Muscle of leg (tissue), 16 donors: ENCODE results near the gene CLEC3B. TPM values are rescaled to one million over a fixed set of nuclear protein-coding genes. Genes with fewer than 3 reads are reported as not detected.
"Not testable (repeated sequence)": the region's sequence is repeated elsewhere in the genome, so short reads cannot be mapped to it uniquely, and the experiment has no call there.

ENCODE experiments used
- DNase-seq: peaks from one replicate; pipeline ENCODE4 v3.0.0; 2013
- H3K27ac ChIP-seq: one replicate; pipeline ENCODE4 v1.5.1; 2013; ENCODE audit warnings: mild to moderate bottlenecking, low read length, control low read depth
- H3K27me3 ChIP-seq: one replicate; pipeline ENCODE4 v1.6.1; 2013; ENCODE audit warnings: low read length; ENCODE audit not compliant: control insufficient read depth, insufficient read depth
- H3K36me3 ChIP-seq: one replicate; pipeline ENCODE4 v1.6.1; 2013; ENCODE audit warnings: low read length; ENCODE audit not compliant: control insufficient read depth, insufficient read depth
- H3K4me1 ChIP-seq: one replicate; pipeline ENCODE4 v1.6.1; 2013; ENCODE audit warnings: low read length; ENCODE audit not compliant: control insufficient read depth, insufficient read depth
- H3K4me3 ChIP-seq: one replicate; pipeline ENCODE4 v1.5.1; 2013; ENCODE audit warnings: low read length, control low read depth
- H3K9me3 ChIP-seq: replicated peaks from 2 replicates; pipeline ENCODE4 v1.6.1; 2013; ENCODE audit warnings: low read depth, low read length; ENCODE audit not compliant: control insufficient read depth
- WGBS: methylation state at CpG from one replicate; pipeline ENCODE4 v1.1.5; 2013; ENCODE audit warnings: missing lambda C conversion rate; ENCODE audit not compliant: insufficient coverage; 5-methylcytosine and 5-hydroxymethylcytosine counted together
- long read RNA-seq, 11 donors: transcript quantifications; one replicate each; lab custom pipeline, GENCODE V29; 2026
- polyA plus RNA-seq, 8 donors: library from polyadenylated mRNA; unstranded; fragments of 120-200 nt; gene quantifications; one replicate each; pipeline versions ENCODE4 v1.2.1 to v1.2.3, GENCODE V29; 2013; ENCODE audit warnings: inconsistent platforms in 1 of 8, low replicate concordance in 1 of 8; ENCODE audit not compliant: insufficient read length in 8 of 8, insufficient read depth in 1 of 8
- total RNA-seq: library from RNA; stranded (reverse); fragments of 120-200 nt; gene quantifications from one replicate; pipeline ENCODE4 v1.2.4, GENCODE V29; 2013

Gene CLEC3B, protein sequence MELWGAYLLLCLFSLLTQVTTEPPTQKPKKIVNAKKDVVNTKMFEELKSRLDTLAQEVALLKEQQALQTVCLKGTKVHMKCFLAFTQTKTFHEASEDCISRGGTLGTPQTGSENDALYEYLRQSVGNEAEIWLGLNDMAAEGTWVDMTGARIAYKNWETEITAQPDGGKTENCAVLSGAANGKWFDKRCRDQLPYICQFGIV
- 184 TPM for total RNA-seq
- polyA plus RNA-seq, result 100 to 1,000 TPM in 6 of 8 donors, 10 to 100 TPM in 2; 79.2 to 144 (median 127) TPM
- long read RNA-seq, donor 1, transcript CLEC3B-201 (3 exons, 936 nt), result major isoform, 35 of 35 reads
- long read RNA-seq, donor 1, partial matches to known transcripts, result 0 of 35 reads
- long read RNA-seq, donor 1, other reads (novel, unspliced or antisense), result 0 of 35 reads
- long read RNA-seq, donor 2, transcript CLEC3B-201 (3 exons, 936 nt), result major isoform, 13 of 13 reads
- long read RNA-seq, donor 2, partial matches to known transcripts, result 0 of 13 reads
- long read RNA-seq, donor 2, other reads (novel, unspliced or antisense), result 0 of 13 reads
- long read RNA-seq, donor 3, transcript CLEC3B-201 (3 exons, 936 nt), result major isoform, 95 of 95 reads
- long read RNA-seq, donor 3, partial matches to known transcripts, result 0 of 95 reads
- long read RNA-seq, donor 3, other reads (novel, unspliced or antisense), result 0 of 95 reads
- long read RNA-seq, donor 4, transcript CLEC3B-201 (3 exons, 936 nt), result major isoform, 85 of 90 reads
- long read RNA-seq, donor 4, partial matches to known transcripts, result 5 of 90 reads
- long read RNA-seq, donor 4, other reads (novel, unspliced or antisense), result 0 of 90 reads
- long read RNA-seq, donor 5, transcript CLEC3B-201 (3 exons, 936 nt), result major isoform, 206 of 231 reads
- long read RNA-seq, donor 5, partial matches to known transcripts, result 25 of 231 reads
- long read RNA-seq, donor 5, other reads (novel, unspliced or antisense), result 0 of 231 reads
- long read RNA-seq, donor 6, transcript CLEC3B-201 (3 exons, 936 nt), result major isoform, 138 of 138 reads
- long read RNA-seq, donor 6, partial matches to known transcripts, result 0 of 138 reads
- long read RNA-seq, donor 6, other reads (novel, unspliced or antisense), result 0 of 138 reads
- long read RNA-seq, donor 7, transcript CLEC3B-201 (3 exons, 936 nt), result major isoform, 103 of 114 reads
- long read RNA-seq, donor 7, partial matches to known transcripts, result 11 of 114 reads
- long read RNA-seq, donor 7, other reads (novel, unspliced or antisense), result 0 of 114 reads
- long read RNA-seq, donor 8, transcript CLEC3B-201 (3 exons, 936 nt), result major isoform, 83 of 83 reads
- long read RNA-seq, donor 8, partial matches to known transcripts, result 0 of 83 reads
- long read RNA-seq, donor 8, other reads (novel, unspliced or antisense), result 0 of 83 reads
- long read RNA-seq, donor 9, transcript CLEC3B-201 (3 exons, 936 nt), result major isoform, 83 of 92 reads
- long read RNA-seq, donor 9, partial matches to known transcripts, result 9 of 92 reads
- long read RNA-seq, donor 9, other reads (novel, unspliced or antisense), result 0 of 92 reads
- long read RNA-seq, donor 10, transcript CLEC3B-201 (3 exons, 936 nt), result major isoform, 92 of 92 reads
- long read RNA-seq, donor 10, partial matches to known transcripts, result 0 of 92 reads
- long read RNA-seq, donor 10, other reads (novel, unspliced or antisense), result 0 of 92 reads
- long read RNA-seq, donor 11, transcript CLEC3B-201 (3 exons, 936 nt), result major isoform, 190 of 203 reads
- long read RNA-seq, donor 11, partial matches to known transcripts, result 7 of 203 reads
- long read RNA-seq, donor 11, other reads (novel, unspliced or antisense), result 6 of 203 reads

DNA sequence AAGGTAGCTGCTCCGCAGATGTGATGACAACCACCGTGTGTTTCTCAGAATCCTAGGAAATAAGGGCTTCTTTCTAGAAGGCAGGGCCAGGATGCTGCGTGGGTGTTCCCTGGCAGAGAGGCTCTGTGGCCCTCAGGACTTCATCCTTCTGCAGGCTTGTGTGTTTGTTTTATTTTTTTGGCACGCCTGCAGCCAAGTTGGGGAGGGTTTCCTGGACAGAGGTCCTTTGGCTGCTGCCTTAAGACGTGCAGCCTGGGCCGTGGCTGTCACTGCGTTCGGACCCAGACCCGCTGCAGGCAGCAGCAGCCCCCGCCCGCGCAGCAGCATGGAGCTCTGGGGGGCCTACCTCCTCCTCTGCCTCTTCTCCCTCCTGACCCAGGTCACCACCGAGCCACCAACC lies at the start of gene CLEC3B:
CLEC3B (plus strand) TSS at position 266 of the 400 bp plus-strand sequence; CDS start at position 326, 60 bp downstream.
- 9% methylated on average over 9 of the region's 13 CpGs for WGBS
- H3K4me1 ChIP-seq, result peaks cover 72% of the 10 kb centered on the region
- peak; percentile 96 for DNase-seq

GRCh38 chr3:44981220-44981619 lies 44.9 kb upstream of the CLEC3B start:
- WGBS, result no CpG with 5 or more reads among the region's 1 CpG
- peaks cover 13% of the 10 kb centered on the region for H3K4me1 ChIP-seq

More for the DNA sequence above, at the start of gene CLEC3B:
- Histone ChIP-seq H3K27ac (peak within 1 kb of the TSS; percentile 88), H3K9me3 (no peaks in the 10 kb centered on the region), H3K4me3 (peak within 1 kb of the TSS; percentile 45), H3K36me3 (no peaks in the 10 kb centered on the region), H3K27me3 (no peaks in the 10 kb centered on the region)

DNA sequence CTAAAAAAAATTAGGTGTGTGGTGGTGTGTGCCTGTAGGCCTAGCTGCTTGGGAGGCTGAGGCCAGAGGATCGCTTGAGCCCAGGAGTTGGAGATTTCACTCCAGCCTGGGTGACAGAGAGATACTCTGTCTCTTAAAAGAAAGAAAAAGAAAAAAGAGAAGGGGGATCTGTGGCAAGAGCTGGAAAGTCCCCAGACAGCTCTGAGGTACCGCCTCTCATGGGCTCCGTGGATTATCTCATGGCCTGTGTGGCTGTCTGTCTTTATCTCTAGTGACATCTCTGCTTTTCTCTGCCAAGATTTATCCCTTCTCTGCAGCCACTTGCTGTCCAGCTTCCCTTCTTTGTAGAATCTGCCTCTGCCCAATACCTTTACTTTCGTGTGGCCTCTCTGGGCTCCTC lies 44.4 kb upstream of the CLEC3B start:
- no peak overlapping the region for H3K4me3 ChIP-seq
- H3K27ac ChIP-seq, result no peak overlapping the region
- H3K27me3 ChIP-seq, result no peaks in the 10 kb centered on the region
- no peaks in the 10 kb centered on the region for H3K36me3 ChIP-seq
- peaks cover 13% of the 10 kb centered on the region for H3K4me1 ChIP-seq
- 93% methylated on average over 4 of the region's 4 CpGs for WGBS
- no peak for DNase-seq
- H3K9me3 ChIP-seq, result no peaks in the 10 kb centered on the region

More at GRCh38 chr3:44981220-44981619, 44.9 kb upstream of the CLEC3B start:
- no peaks in the 10 kb centered on the region for H3K36me3 ChIP-seq
- no peak for DNase-seq
- H3K27ac ChIP-seq, result no peak overlapping the region
- H3K27me3 ChIP-seq, result no peaks in the 10 kb centered on the region
- H3K9me3 ChIP-seq, result no peaks in the 10 kb centered on the region
- H3K4me3 ChIP-seq, result no peak overlapping the region

DNA sequence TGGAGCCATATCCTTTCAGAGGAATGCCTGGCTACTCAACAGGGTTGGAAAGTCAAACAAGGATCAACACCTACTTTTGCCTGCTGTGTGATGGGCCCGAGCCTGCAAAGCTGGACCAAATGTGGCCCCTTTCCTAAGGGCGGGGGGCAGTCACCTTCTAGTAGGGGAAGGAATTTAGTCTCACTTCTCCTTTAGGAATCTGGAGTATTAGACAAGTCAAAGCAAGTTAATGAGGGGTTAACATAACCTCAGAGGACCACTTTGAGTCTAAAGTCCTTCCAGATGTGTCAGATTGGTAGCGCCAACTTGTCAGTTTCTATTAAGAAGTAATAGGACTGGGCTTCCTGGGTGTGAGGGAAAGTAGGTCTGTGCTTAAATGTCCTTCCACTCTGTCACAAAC lies 43.3 kb upstream of the CLEC3B start:
- WGBS, result 60% methylated on average over 1 of the region's 3 CpGs

GRCh38 chr3:44983484-44983941 lies 42.6 kb upstream of the CLEC3B start:
- no peak overlapping the region for H3K4me3 ChIP-seq
- H3K27me3 ChIP-seq, result no peaks in the 10 kb centered on the region
- DNase-seq, result no peak
- H3K36me3 ChIP-seq, result no peaks in the 10 kb centered on the region
- H3K9me3 ChIP-seq, result no peaks in the 10 kb centered on the region
- WGBS, result 50% methylated on average over 1 of the region's 1 CpG
- peaks cover 8% of the 10 kb centered on the region for H3K4me1 ChIP-seq
- peak overlapping the region; percentile 52 for H3K27ac ChIP-seq

More for the DNA sequence above, 43.3 kb upstream of the CLEC3B start:
- Histone ChIP-seq H3K4me1 (peaks cover 8% of the 10 kb centered on the region), H3K9me3 (no peaks in the 10 kb centered on the region), H3K4me3 (no peak overlapping the region), H3K36me3 (no peaks in the 10 kb centered on the region), H3K27me3 (no peaks in the 10 kb centered on the region), H3K27ac (peak overlapping the region; percentile 52)
- no peak for DNase-seq

DNA sequence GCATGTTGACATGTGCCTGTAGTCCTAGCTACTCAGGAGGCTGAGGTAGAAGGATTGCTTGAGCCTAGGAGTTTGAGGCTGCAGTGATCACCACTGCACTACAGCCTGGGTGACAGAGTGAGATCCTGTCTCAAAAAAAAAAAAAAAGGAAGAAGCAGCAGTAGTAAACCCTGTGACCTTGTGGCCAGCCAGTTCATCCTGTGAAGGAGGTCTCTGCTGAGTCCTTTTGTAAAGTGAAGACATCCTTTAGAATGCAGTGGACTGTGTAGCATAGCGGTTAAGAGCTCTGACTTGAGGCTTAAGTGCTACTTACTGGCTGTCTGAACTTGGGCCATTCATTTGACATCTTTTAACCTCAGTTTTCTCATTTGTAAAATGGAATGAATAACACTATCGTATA lies 41.8 kb upstream of the CLEC3B start:
- no peak for DNase-seq
- Histone ChIP-seq H3K36me3 (peaks cover 2% of the 10 kb centered on the region), H3K27ac (no peak overlapping the region), H3K9me3 (no peaks in the 10 kb centered on the region), H3K4me1 (peaks cover 8% of the 10 kb centered on the region), H3K27me3 (no peaks in the 10 kb centered on the region), H3K4me3 (no peak overlapping the region)
- no CpG with 5 or more reads among the region's 2 CpGs for WGBS

GRCh38 chr3:44986330-44986729 lies 39.8 kb upstream of the CLEC3B start:
- not testable (repeated sequence) for H3K9me3 ChIP-seq, H3K4me3 ChIP-seq, H3K4me1 ChIP-seq, DNase-seq, H3K27ac ChIP-seq, H3K27me3 ChIP-seq
- WGBS, result 95% methylated on average over 9 of the region's 14 CpGs
- peaks cover 20% of the 10 kb centered on the region for H3K36me3 ChIP-seq

DNA sequence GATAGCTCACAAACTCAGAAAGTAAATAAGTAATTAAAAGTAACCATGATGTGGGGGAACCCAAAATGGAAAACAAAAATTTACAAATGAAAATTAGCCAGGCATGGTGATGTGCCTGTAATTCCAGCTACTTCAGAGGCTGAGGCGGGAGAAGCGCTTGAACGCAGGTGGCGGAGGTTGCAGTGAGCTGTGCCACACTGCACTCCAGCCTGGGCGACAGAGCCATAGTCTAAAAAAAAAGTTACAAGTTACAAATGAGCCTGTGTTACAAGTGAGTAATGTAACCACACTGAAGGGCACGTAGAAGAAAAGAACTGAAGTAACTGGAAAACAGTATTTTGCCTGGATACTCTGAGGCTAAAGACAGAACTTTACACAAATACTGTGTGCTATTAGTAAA lies 38.8 kb upstream of the CLEC3B start:
- no peak for DNase-seq
- Histone ChIP-seq H3K4me3 (no peak overlapping the region), H3K9me3 (no peaks in the 10 kb centered on the region), H3K36me3 (peaks cover 28% of the 10 kb centered on the region), H3K27me3 (no peaks in the 10 kb centered on the region), H3K4me1 (peaks cover 8% of the 10 kb centered on the region), H3K27ac (no peak overlapping the region)
- 98% methylated on average over 5 of the region's 6 CpGs for WGBS

GRCh38 chr3:44988073-44988472 lies 38.0 kb upstream of the CLEC3B start:
- no peak overlapping the region for H3K4me3 ChIP-seq
- no CpG with 5 or more reads among the region's 2 CpGs for WGBS
- H3K27me3 ChIP-seq, result no peaks in the 10 kb centered on the region
- peaks cover 31% of the 10 kb centered on the region for H3K36me3 ChIP-seq
- peaks cover 5% of the 10 kb centered on the region for H3K4me1 ChIP-seq
- DNase-seq, result no peak
- H3K9me3 ChIP-seq, result no peaks in the 10 kb centered on the region
- no peak overlapping the region for H3K27ac ChIP-seq
